ENCODE measurements around the gene DHX40. TPM values are rescaled to one million over a fixed set of nuclear protein-coding genes. Genes with fewer than 3 reads are reported as not detected.

DHX40 gene
- total RNA-seq, 4 donors from 2014 or later: 47.8 to 65.4 (median 59.7) TPM

DNA sequence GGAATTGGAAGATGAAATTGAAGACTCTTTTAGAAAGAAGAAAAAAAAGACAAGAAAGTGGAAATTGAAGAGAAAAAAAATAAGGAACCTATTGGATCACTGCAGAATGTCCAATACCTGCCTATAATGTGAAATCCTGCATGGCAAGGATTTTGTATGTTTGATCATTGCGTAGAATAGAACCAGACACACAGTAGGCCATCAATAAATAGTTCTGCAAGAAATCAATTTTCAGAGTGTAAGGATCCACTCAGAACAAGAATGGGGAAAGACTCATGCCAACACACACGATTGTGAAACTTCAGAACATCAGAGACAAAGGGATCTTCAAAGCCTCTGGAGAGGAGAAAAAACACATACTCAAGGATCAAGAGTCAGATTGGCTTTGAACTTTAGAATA is 39.7 kb upstream of the DHX40 start:
- TF ChIP-seq POLR2A (IDR thresholded peaks at IDR 0.05): no peak
- TF ChIP-seq, protein P1, sequence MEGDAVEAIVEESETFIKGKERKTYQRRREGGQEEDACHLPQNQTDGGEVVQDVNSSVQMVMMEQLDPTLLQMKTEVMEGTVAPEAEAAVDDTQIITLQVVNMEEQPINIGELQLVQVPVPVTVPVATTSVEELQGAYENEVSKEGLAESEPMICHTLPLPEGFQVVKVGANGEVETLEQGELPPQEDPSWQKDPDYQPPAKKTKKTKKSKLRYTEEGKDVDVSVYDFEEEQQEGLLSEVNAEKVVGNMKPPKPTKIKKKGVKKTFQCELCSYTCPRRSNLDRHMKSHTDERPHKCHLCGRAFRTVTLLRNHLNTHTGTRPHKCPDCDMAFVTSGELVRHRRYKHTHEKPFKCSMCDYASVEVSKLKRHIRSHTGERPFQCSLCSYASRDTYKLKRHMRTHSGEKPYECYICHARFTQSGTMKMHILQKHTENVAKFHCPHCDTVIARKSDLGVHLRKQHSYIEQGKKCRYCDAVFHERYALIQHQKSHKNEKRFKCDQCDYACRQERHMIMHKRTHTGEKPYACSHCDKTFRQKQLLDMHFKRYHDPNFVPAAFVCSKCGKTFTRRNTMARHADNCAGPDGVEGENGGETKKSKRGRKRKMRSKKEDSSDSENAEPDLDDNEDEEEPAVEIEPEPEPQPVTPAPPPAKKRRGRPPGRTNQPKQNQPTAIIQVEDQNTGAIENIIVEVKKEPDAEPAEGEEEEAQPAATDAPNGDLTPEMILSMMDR (IDR thresholded peaks at IDR 0.05): no peak
- Histone ChIP-seq H3K4me1 (peaks cover 20 to 25% of the 10 kb centered on the region in 2 donors), H3K9me3 (no peaks in the 10 kb centered on the region), H3K27ac (no peak overlapping the region), H3K36me3 (no peaks in the 10 kb centered on the region), H3K27me3 (no peaks in the 10 kb centered on the region), H3K4me3 (replicated peaks in 1 of 3) (no peak overlapping the region)
- DNase-seq: no peak
- WGBS, 2 donors: 50 to 67% methylated on average over 2 of the region's 2 CpGs
- intact Hi-C loops (cut with DNase I): no loop called here

DNA sequence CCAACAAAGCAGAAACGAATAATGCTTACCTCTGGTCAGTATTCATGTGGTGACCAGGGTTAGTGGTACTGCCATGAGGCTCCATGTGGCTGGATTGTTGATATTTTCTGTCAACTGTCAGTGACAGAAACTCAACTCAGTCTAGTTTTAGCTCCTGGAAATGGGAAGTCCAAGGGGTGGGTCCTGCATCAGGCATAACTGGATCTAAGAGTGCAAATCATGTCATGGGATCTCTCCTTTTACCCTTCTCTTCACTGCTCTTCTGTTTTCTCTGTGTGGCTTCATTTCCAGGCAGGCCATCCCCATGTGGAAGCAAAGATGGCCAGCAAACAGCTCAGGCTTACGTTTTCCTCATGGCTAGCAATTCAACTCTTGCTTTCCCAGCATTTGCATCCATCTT is 39.0 kb upstream of the DHX40 start:
- Histone ChIP-seq H3K36me3 (no peaks in the 10 kb centered on the region), H3K27me3 (no peaks in the 10 kb centered on the region), H3K4me1 (peaks cover 28 to 31% of the 10 kb centered on the region in 2 donors), H3K4me3 (replicated peaks in 1 of 3) (no peak overlapping the region), H3K9me3 (no peaks in the 10 kb centered on the region), H3K27ac (no peak overlapping the region)
- intact Hi-C loops (cut with DNase I): no loop called here
- 69 to 79% methylated on average over 2 of the region's 2 CpGs for WGBS, 2 donors
- TF ChIP-seq POLR2A (IDR thresholded peaks at IDR 0.05): no peak
- TF ChIP-seq, protein P1 (IDR thresholded peaks at IDR 0.05): no peak
- no peak for DNase-seq

DNA sequence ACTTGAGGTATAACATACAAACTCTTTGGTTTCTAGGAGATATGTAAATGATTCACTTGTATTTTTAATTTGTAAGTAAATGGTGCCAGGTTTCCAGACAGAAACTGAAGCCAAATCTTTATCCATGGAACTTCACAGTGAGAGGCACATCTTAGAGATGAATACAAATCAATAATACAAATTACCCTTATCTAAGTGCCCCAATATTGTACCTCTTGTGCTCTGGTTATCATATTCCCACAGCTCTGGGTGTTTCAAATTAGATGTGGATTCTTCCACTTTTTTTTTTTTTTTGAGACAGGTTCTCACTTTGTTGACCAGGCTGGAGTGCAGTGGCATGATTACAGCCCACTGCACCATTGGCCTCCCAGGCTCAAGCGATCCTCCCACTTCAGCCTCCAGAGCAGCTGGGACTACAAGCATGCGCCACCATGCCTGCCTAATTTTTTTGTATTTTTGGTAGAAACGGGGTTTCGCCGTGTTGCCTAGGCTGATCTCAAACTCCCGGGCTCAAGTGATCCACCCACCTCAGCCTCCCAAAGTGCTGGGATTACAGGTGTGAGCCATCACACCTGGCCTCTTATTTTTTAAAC is 38.0 kb upstream of the DHX40 start:
- no peaks in the 10 kb centered on the region for H3K36me3 ChIP-seq
- 72 to 83% methylated on average over 6 of the region's 6 CpGs for WGBS, 2 donors
- H3K9me3 ChIP-seq: no peaks in the 10 kb centered on the region
- H3K27ac ChIP-seq: peak overlapping the region in 1 of 3 donors; percentile 57
- peaks cover 37 to 41% of the 10 kb centered on the region in 2 donors for H3K4me1 ChIP-seq
- H3K4me3 ChIP-seq (replicated peaks in 1 of 3): no peak overlapping the region
- DNase-seq: no peak
- intact Hi-C loops (cut with DNase I): no loop called here
- TF ChIP-seq, protein P1 (IDR thresholded peaks at IDR 0.05): no peak
- no peak for TF ChIP-seq POLR2A (IDR thresholded peaks at IDR 0.05)
- no peaks in the 10 kb centered on the region for H3K27me3 ChIP-seq

DNA sequence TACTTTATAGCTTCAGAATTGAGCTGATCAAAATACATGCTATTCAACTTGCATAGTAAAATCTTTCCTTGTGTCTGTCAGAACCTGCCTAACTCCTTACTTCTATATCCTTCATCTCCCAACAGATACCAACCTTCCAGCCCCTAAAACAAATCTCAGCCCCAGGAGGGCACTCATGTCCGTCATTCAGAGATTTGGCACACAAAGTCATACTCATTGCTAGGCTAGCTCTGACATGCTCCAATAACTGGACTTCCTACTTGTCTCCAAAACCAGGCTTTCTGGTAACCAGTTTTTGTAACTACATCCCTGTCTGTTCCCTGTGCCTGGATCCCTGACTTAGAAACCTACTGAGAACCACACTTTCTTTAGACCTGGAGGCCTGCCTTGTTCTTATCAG is 37.5 kb upstream of the DHX40 start:
- no peaks in the 10 kb centered on the region for H3K27me3 ChIP-seq
- DNase-seq: peak; percentile 53
- no peaks in the 10 kb centered on the region for H3K36me3 ChIP-seq
- H3K4me1 ChIP-seq: peaks cover 41 to 46% of the 10 kb centered on the region in 2 donors
- no peak overlapping the region for H3K4me3 ChIP-seq (replicated peaks in 1 of 3)
- 35 to 38% methylated on average over 1 of the region's 1 CpG for WGBS, 2 donors
- TF ChIP-seq, protein P1 (IDR thresholded peaks at IDR 0.05): peak in 2 of 6 experiments; percentile 15 to 16
- TF ChIP-seq POLR2A (IDR thresholded peaks at IDR 0.05): no peak
- intact Hi-C loops (cut with DNase I): no loop called here
- no peaks in the 10 kb centered on the region for H3K9me3 ChIP-seq
- H3K27ac ChIP-seq: peak overlapping the region; percentile 57 to 72 (median 57)

DNA sequence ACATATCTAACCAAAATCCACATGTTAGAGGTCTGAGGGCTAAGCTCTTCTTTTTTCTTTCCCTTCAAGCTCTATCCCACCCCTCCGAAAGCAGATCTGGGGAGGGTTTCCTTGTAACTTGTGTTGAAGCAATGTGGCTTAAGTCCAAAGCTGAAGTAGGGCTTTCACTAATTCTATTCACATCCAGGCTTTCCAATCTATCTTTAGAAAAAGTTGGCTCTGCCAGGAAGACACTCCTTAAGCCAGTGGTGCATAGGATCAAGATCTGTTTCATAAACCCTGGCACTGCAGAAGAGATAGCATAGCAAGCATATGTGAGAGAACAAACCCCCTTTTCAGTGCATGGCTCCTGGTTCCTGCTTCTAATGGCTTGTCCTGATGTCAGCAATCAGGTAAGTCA is 34.9 kb upstream of the DHX40 start:
- Histone ChIP-seq H3K27me3 (no peaks in the 10 kb centered on the region), H3K36me3 (no peaks in the 10 kb centered on the region), H3K9me3 (no peaks in the 10 kb centered on the region), H3K4me1 (peaks cover 48 to 60% of the 10 kb centered on the region in 2 donors), H3K4me3 (replicated peaks in 1 of 3) (no peak overlapping the region), H3K27ac (peak overlapping the region; percentile 56 to 69 (median 59))
- intact Hi-C loops (cut with DNase I): no loop called here
- TF ChIP-seq, protein P1 (IDR thresholded peaks at IDR 0.05): no peak
- TF ChIP-seq POLR2A (IDR thresholded peaks at IDR 0.05): no peak
- DNase-seq: peak; percentile 60 to 61
- WGBS, 2 donors: 30% methylated on average over 1 of the region's 1 CpG
